Lower leg skin (tissue), 3 donors: ENCODE results near the gene MAP10.

Source experiments
- CTCF ChIP-seq, 3 donors: fragments of 450-650 bp; IDR thresholded peaks; one replicate each; pipeline ENCODE4 v1.5.1; 2016; ENCODE audit warnings: antibody characterized with exemption in 3 of 3, mild to moderate bottlenecking in 3 of 3, moderate library complexity in 2 of 3
- POLR2A ChIP-seq, 2 donors: fragments of 450-650 bp; IDR thresholded peaks; one replicate each; pipeline ENCODE4 v1.6.1; 2016 to 2017; ENCODE audit warnings: antibody characterized with exemption in 2 of 2, mild to moderate bottlenecking in 1 of 2, moderate library complexity in 1 of 2

- TF ChIP-seq POLR2A (IDR thresholded peaks at IDR 0.05) (no peak), CTCF (IDR thresholded peaks at IDR 0.05) (no peak)
Observed at GRCh38 chr1:232853994-232854797, 49.0 kb downstream of the MAP10 start.
